Endodermal cell (in vitro differentiated cells): ENCODE measurements around the gene SCAMP1. TPM values are rescaled to one million over a fixed set of nuclear protein-coding genes. Genes with fewer than 3 reads are reported as not detected.
"Not testable (repeated sequence)": the region's sequence is repeated elsewhere in the genome, so short reads cannot be mapped to it uniquely, and the experiment has no call there.

Source experiments
- DNase-seq: peaks from one replicate; pipeline ENCODE4 v3.0.0-alpha.2; 2017
- H3K27ac ChIP-seq: 2 replicates; pipeline ENCODE4 v1.5.1; 2013; ENCODE audit warnings: mild to moderate bottlenecking, low read depth, low read length, moderate library complexity
- H3K27me3 ChIP-seq: 2 replicates; pipeline ENCODE4 v1.6.1; 2013; ENCODE audit warnings: mild to moderate bottlenecking, low read length, moderate library complexity; ENCODE audit not compliant: insufficient read depth, control insufficient read depth, poor library complexity, severe bottlenecking
- H3K36me3 ChIP-seq: 2 replicates; pipeline ENCODE4 v1.7.0; 2013; ENCODE audit warnings: mild to moderate bottlenecking, low read length, moderate library complexity; ENCODE audit not compliant: control insufficient read depth, insufficient read depth
- H3K4me1 ChIP-seq: one replicate; pipeline ENCODE4 v1.7.0; 2013; ENCODE audit warnings: low read length; ENCODE audit not compliant: control insufficient read depth, insufficient read depth
- H3K4me3 ChIP-seq: 2 replicates; pipeline ENCODE4 v1.5.1; 2013; ENCODE audit warnings: mild to moderate bottlenecking, low read length, moderate library complexity
- H3K9ac ChIP-seq: 2 replicates; pipeline ENCODE4 v1.6.1; 2013; ENCODE audit warnings: mild to moderate bottlenecking, low read length, moderate library complexity; ENCODE audit not compliant: poor library complexity, severe bottlenecking; ENCODE audit errors: extremely low read depth
- H3K9me3 ChIP-seq: 2 replicates; pipeline ENCODE4 v1.6.1; 2013; ENCODE audit warnings: mild to moderate bottlenecking, low read length, moderate library complexity; ENCODE audit not compliant: control insufficient read depth
- H3K27ac Mint-ChIP-seq: 2 replicates; pipeline ENCODE4 v1.8.0; 2020; ENCODE audit warnings: mixed read lengths
- H3K27me3 Mint-ChIP-seq: 2 replicates; pipeline ENCODE4 v1.8.0; 2021; ENCODE audit warnings: mild to moderate bottlenecking, mixed read lengths; ENCODE audit not compliant: insufficient read depth
- H3K36me3 Mint-ChIP-seq: 2 replicates; pipeline ENCODE4 v1.8.0; 2020; ENCODE audit warnings: low read depth, mixed read lengths
- H3K4me1 Mint-ChIP-seq: 2 replicates; pipeline ENCODE4 v1.8.0; 2020; ENCODE audit warnings: mixed read lengths
- H3K4me3 Mint-ChIP-seq: 2 replicates; pipeline ENCODE4 v1.8.0; 2020; ENCODE audit warnings: mild to moderate bottlenecking, moderate library complexity, mixed read lengths
- H3K9me3 Mint-ChIP-seq: 2 replicates; pipeline ENCODE4 v1.8.0; 2020; ENCODE audit warnings: mild to moderate bottlenecking, mixed read lengths
- CTCF ChIP-seq: fragments of 200-600 bp; sonication (generic); conservative IDR thresholded peaks from 2 replicates; pipeline ENCODE4 v1.5.0; 2021; ENCODE audit warnings: antibody characterized with exemption, mild to moderate bottlenecking
- WGBS, 2 experiments: methylation state at CpG; one replicate each; pipeline versions ENCODE4 v1.1.5 to v1.1.7; 2013; ENCODE audit warnings: missing lambda C conversion rate in 2 of 2, mixed read lengths in 1 of 2; ENCODE audit not compliant: insufficient coverage in 1 of 2, insufficient read length in 1 of 2; 5-methylcytosine and 5-hydroxymethylcytosine counted together
- total RNA-seq, 2 donors: library from RNA; stranded (reverse); fragmentation: NEBNext Ultra II Directional in 1 of 2; extraction: Animal tissue kit (Norgen Biotek cat#: 25700) in 1 of 2; gene quantifications; 2 replicates in 1 of 2; 3 replicates in 1 of 2; pipeline ENCODE4 v1.2.1, GENCODE V29; 2021

The SCAMP1 gene
- total RNA-seq, 2 donors from 2014 or later: 53.3 to 56.4 TPM

GRCh38 chr5:78433972-78434371 is 73.6 kb downstream of the SCAMP1 start:
- no peak overlapping the region for H3K4me3 ChIP-seq
- H3K9ac ChIP-seq: no peak overlapping the region
- no peaks in the 10 kb centered on the region for H3K9me3 ChIP-seq
- Mint-ChIP-seq H3K27me3 (no peaks in the 10 kb centered on the region), H3K4me3 (no peak overlapping the region), H3K27ac (no peak overlapping the region), H3K36me3 (peaks cover 51% of the 10 kb centered on the region), H3K4me1 (peaks cover 13% of the 10 kb centered on the region), H3K9me3 (peaks cover 17% of the 10 kb centered on the region)
- peaks cover 14% of the 10 kb centered on the region for H3K36me3 ChIP-seq
- no peak overlapping the region for H3K27ac ChIP-seq
- TF ChIP-seq CTCF: no peak
- no peaks in the 10 kb centered on the region for H3K27me3 ChIP-seq
- peak; percentile 50 for DNase-seq
- peaks cover 6% of the 10 kb centered on the region for H3K4me1 ChIP-seq

GRCh38 chr5:78447775-78448424 is 87.5 kb downstream of the SCAMP1 start:
- Mint-ChIP-seq H3K36me3 (peaks cover 50% of the 10 kb centered on the region), H3K27me3 (no peaks in the 10 kb centered on the region), H3K9me3 (peaks cover 21% of the 10 kb centered on the region), H3K27ac (no peak overlapping the region), H3K4me1 (no peaks in the 10 kb centered on the region), H3K4me3 (no peak overlapping the region)
- no peaks in the 10 kb centered on the region for H3K4me1 ChIP-seq
- peaks cover 18% of the 10 kb centered on the region for H3K9me3 ChIP-seq
- no peak overlapping the region for H3K9ac ChIP-seq
- TF ChIP-seq CTCF: no peak
- no peaks in the 10 kb centered on the region for H3K27me3 ChIP-seq
- no peak for DNase-seq
- H3K36me3 ChIP-seq: peaks cover 18% of the 10 kb centered on the region
- no peak overlapping the region for H3K27ac ChIP-seq
- no peak overlapping the region for H3K4me3 ChIP-seq
- WGBS, 2 experiments: no CpG with 5 or more reads among the region's 3 CpGs

GRCh38 chr5:78449103-78449502 is 88.7 kb downstream of the SCAMP1 start:
- Mint-ChIP-seq H3K4me3 (no peak overlapping the region), H3K27me3 (no peaks in the 10 kb centered on the region), H3K27ac (no peak overlapping the region), H3K36me3 (peaks cover 41% of the 10 kb centered on the region), H3K4me1 (no peaks in the 10 kb centered on the region), H3K9me3 (peaks cover 21% of the 10 kb centered on the region)
- Histone ChIP-seq H3K9ac (no peak overlapping the region), H3K4me1 (no peaks in the 10 kb centered on the region), H3K27ac (no peak overlapping the region), H3K4me3 (no peak overlapping the region), H3K9me3 (peaks cover 16% of the 10 kb centered on the region), H3K27me3 (no peaks in the 10 kb centered on the region), H3K36me3 (peaks cover 18% of the 10 kb centered on the region)
- no peak for TF ChIP-seq CTCF
- DNase-seq: no peak

- H3K9me3 Mint-ChIP-seq, DNase-seq: not testable (repeated sequence)
- peak overlapping the region; percentile 50 for H3K4me3 Mint-ChIP-seq
Observed at GRCh38 chr5:78457507-78457906, 97.1 kb downstream of the SCAMP1 start.

More at GRCh38 chr5:78457507-78457906, 97.1 kb downstream of the SCAMP1 start:
- H3K36me3 ChIP-seq: peaks cover 12% of the 10 kb centered on the region
- 41% methylated on average over 4 of the region's 14 CpGs; no CpG with 5 or more reads in 1 of the 2 experiments for WGBS, 2 experiments
- not testable (repeated sequence) for H3K9ac ChIP-seq, H3K9me3 ChIP-seq, H3K27ac ChIP-seq, H3K4me1 Mint-ChIP-seq, H3K27me3 Mint-ChIP-seq, H3K27me3 ChIP-seq, H3K4me3 ChIP-seq, H3K4me1 ChIP-seq
- Mint-ChIP-seq H3K27ac (peak overlapping the region; percentile 88), H3K36me3 (peaks cover 32% of the 10 kb centered on the region)
